Neural cell (in vitro differentiated cells): Measurements from ENCODE around the gene TAF1A. TPM values are rescaled to one million over a fixed set of nuclear protein-coding genes. Genes with fewer than 3 reads are reported as not detected.

Experiments
- H2AFZ ChIP-seq: fragments of 200-600, 300-800 bp; sonication (generic), shearing (Covaris generic); 2 replicates; pipeline ENCODE4 v1.6.0; 2014; ENCODE audit warnings: low read depth, mild to moderate bottlenecking, antibody characterized with exemption, low read length, moderate library complexity
- H3F3A ChIP-seq: fragments of 200-600 bp; shearing (Covaris generic); 2 replicates; pipeline ENCODE4 v1.6.1; 2016; ENCODE audit warnings: mild to moderate bottlenecking, moderate library complexity, mixed read lengths, antibody characterized with exemption, low read length; ENCODE audit not compliant: insufficient read depth, poor library complexity, severe bottlenecking
- H3K27ac ChIP-seq: fragments of 200-600, 300-800 bp; sonication (generic), shearing (Covaris generic); 2 replicates; pipeline ENCODE4 v1.5.1; 2014; ENCODE audit warnings: mild to moderate bottlenecking, low read length, moderate library complexity
- H3K27me3 ChIP-seq: fragments of 300-800, 200-600 bp; sonication (generic), shearing (Covaris generic); 2 replicates; pipeline ENCODE4 v1.6.0; 2014; ENCODE audit warnings: mild to moderate bottlenecking, low read depth, low read length, moderate library complexity; ENCODE audit not compliant: insufficient read depth
- H3K36me3 ChIP-seq: fragments of 300-800, 200-600 bp; sonication (generic), shearing (Covaris generic); 2 replicates; pipeline ENCODE4 v1.5.1; 2014; ENCODE audit warnings: mild to moderate bottlenecking, antibody characterized with exemption, low read length, moderate library complexity; ENCODE audit not compliant: insufficient read depth
- H3K4me2 ChIP-seq: fragments of 300-800, 200-600 bp; sonication (generic), shearing (Covaris generic); 2 replicates; pipeline ENCODE4 v1.6.0; 2014; ENCODE audit warnings: mild to moderate bottlenecking, low read length
- H3K4me3 ChIP-seq: fragments of 300-800, 200-600 bp; sonication (generic), shearing (Covaris generic); 2 replicates; pipeline ENCODE4 v1.5.1; 2014; ENCODE audit warnings: mild to moderate bottlenecking, low read length, moderate library complexity
- H3K79me2 ChIP-seq: fragments of 200-600 bp; shearing (Covaris generic); replicated peaks from 2 replicates; pipeline ENCODE4 v1.6.0; 2014; ENCODE audit warnings: mild to moderate bottlenecking, low read length, moderate library complexity; ENCODE audit not compliant: insufficient read depth
- H3K9ac ChIP-seq: fragments of 300-800, 200-600 bp; sonication (generic), shearing (Covaris generic); 2 replicates; pipeline ENCODE4 v1.6.1; 2016; ENCODE audit warnings: mild to moderate bottlenecking, low read length, mixed read lengths
- H3K9me2 ChIP-seq: fragments of 200-600 bp; shearing (Covaris generic); 2 replicates; pipeline ENCODE4 v1.6.1; 2016; ENCODE audit warnings: mild to moderate bottlenecking, low read length, mixed read lengths; ENCODE audit not compliant: insufficient read depth
- H3K9me3 ChIP-seq: fragments of 200-600, 300-800 bp; sonication (generic), shearing (Covaris generic); 2 replicates; pipeline ENCODE4 v1.6.1; 2016; ENCODE audit warnings: mild to moderate bottlenecking, mixed run types, low read length, moderate library complexity, mixed read lengths
- H4K20me1 ChIP-seq: fragments of 200-600 bp; shearing (Covaris generic); 2 replicates; pipeline ENCODE4 v1.6.1; 2016; ENCODE audit warnings: mild to moderate bottlenecking, mixed run types; ENCODE audit not compliant: insufficient read depth
- CTCF ChIP-seq: fragments of 450-650 bp; IDR thresholded peaks from 2 replicates; pipeline ENCODE4 v1.5.1; 2014; ENCODE audit warnings: antibody characterized with exemption, mild to moderate bottlenecking, moderate library complexity; ENCODE audit not compliant: poor library complexity, severe bottlenecking
- EP300 ChIP-seq: fragments of 450-650 bp; conservative IDR thresholded peaks from 2 replicates; pipeline ENCODE4 v1.6.1; 2014; ENCODE audit warnings: antibody characterized with exemption, mild to moderate bottlenecking, moderate library complexity; ENCODE audit not compliant: poor library complexity, severe bottlenecking
- EZH2 ChIP-seq: fragments of 200-600, 300-800 bp; shearing (Covaris generic), sonication (generic); IDR thresholded peaks from 2 replicates; pipeline ENCODE4 v1.6.1; 2014; ENCODE audit warnings: antibody characterized with exemption, low read length, borderline replicate concordance, mild to moderate bottlenecking; ENCODE audit not compliant: insufficient read depth, poor library complexity, severe bottlenecking
- MXI1 ChIP-seq: fragments of 450-650 bp; conservative IDR thresholded peaks from 2 replicates; pipeline ENCODE4 v1.6.1; 2014; ENCODE audit warnings: antibody characterized with exemption, mild to moderate bottlenecking; ENCODE audit not compliant: poor library complexity, severe bottlenecking
- POLR2AphosphoS5 ChIP-seq: IDR thresholded peaks from 2 replicates; pipeline ENCODE4 v1.6.1; 2012
- RAD21 ChIP-seq: fragments of 450-650 bp; conservative IDR thresholded peaks from 2 replicates; pipeline ENCODE4 v1.6.1; 2014; ENCODE audit warnings: antibody characterized with exemption, mild to moderate bottlenecking, moderate library complexity
- REST ChIP-seq: IDR thresholded peaks from 2 replicates; pipeline ENCODE4 v1.6.1; 2012; ENCODE audit warnings: borderline replicate concordance
- SMC3 ChIP-seq: fragments of 450-650 bp; conservative IDR thresholded peaks from 2 replicates; pipeline ENCODE4 v1.6.1; 2014; ENCODE audit warnings: antibody characterized with exemption, mild to moderate bottlenecking, moderate library complexity; ENCODE audit not compliant: poor library complexity
- TAF1 ChIP-seq: IDR thresholded peaks from 2 replicates; pipeline ENCODE4 v1.6.1; 2012; ENCODE audit warnings: low read depth
- polyA plus RNA-seq: library from polyadenylated mRNA; depleted of rRNA; stranded (reverse); fragments of >200 nt; gene quantifications from 2 replicates; pipeline ENCODE4 v1.2.3, GENCODE V29; 2014

The TAF1A gene
- polyA plus RNA-seq, 1 donor from 2014 or later: 25.5 TPM

- H3K79me2 ChIP-seq: no peaks in the 10 kb centered on the region
- H3K36me3 ChIP-seq: no peaks in the 10 kb centered on the region
- no peak for TF ChIP-seq RAD21
- no peak for TF ChIP-seq REST
- no peak for TF ChIP-seq TAF1
- TF ChIP-seq CTCF: no peak
- TF ChIP-seq EP300: no peak
- TF ChIP-seq POLR2AphosphoS5: no peak
- TF ChIP-seq SMC3: no peak
- H3K27ac ChIP-seq: no peak overlapping the region
- H3K4me2 ChIP-seq: no peak overlapping the region
- no peak overlapping the region for H2AFZ ChIP-seq
- no peak overlapping the region for H3K9ac ChIP-seq
- no peaks in the 10 kb centered on the region for H4K20me1 ChIP-seq
- no peak overlapping the region for H3K4me3 ChIP-seq
- H3K9me2 ChIP-seq: no peaks in the 10 kb centered on the region
- no peaks in the 10 kb centered on the region for H3F3A ChIP-seq
- no peaks in the 10 kb centered on the region for H3K9me3 ChIP-seq
- H3K27me3 ChIP-seq: no peaks in the 10 kb centered on the region
Observed at GRCh38 chr1:222554177-222554576, 35.6 kb downstream of the TAF1A start.

- no peak overlapping the region for H3K9ac ChIP-seq
- H3F3A ChIP-seq: no peaks in the 10 kb centered on the region
- H3K36me3 ChIP-seq: no peaks in the 10 kb centered on the region
- H4K20me1 ChIP-seq: no peaks in the 10 kb centered on the region
- H3K4me3 ChIP-seq: no peak overlapping the region
- no peaks in the 10 kb centered on the region for H3K27me3 ChIP-seq
- H3K4me2 ChIP-seq: no peak overlapping the region
- no peaks in the 10 kb centered on the region for H3K9me3 ChIP-seq
- TF ChIP-seq RAD21: no peak
- TF ChIP-seq TAF1: no peak
- no peak for TF ChIP-seq EZH2
- no peak for TF ChIP-seq CTCF
- no peak for TF ChIP-seq POLR2AphosphoS5
- no peak for TF ChIP-seq REST
- no peak for TF ChIP-seq SMC3
- TF ChIP-seq EP300: no peak
- no peak for TF ChIP-seq MXI1
- H2AFZ ChIP-seq: no peak overlapping the region
- H3K27ac ChIP-seq: no peak overlapping the region
- no peaks in the 10 kb centered on the region for H3K9me2 ChIP-seq
- H3K79me2 ChIP-seq: no peaks in the 10 kb centered on the region
Observed at GRCh38 chr1:222552882-222553281, 36.9 kb downstream of the TAF1A start.
